ENCODE measurements around the gene TOP1.

Gene TOP1

GRCh38 chr20:41028359-41029149, at the start of gene TOP1:
Gene TOP1 (plus strand): TSS chr20:41028822. CDS start chr20:41029068, 246 bp downstream.
- TF ChIP-seq CTCF (IDR thresholded peaks at IDR 0.05; ENCODE audit: borderline replicate concordance, insufficient read depth, low read depth, low read length) = no peak
- peak within 1 kb of the TSS; percentile 78 for H3K4me3 ChIP-seq (ENCODE audit: low read depth, low read length)

GRCh38 chr20:40979247-40979646, 49.4 kb upstream of the TOP1 start:
- no peak for TF ChIP-seq CTCF (IDR thresholded peaks at IDR 0.05; ENCODE audit: borderline replicate concordance, insufficient read depth, low read depth, low read length)
- H3K4me3 ChIP-seq (ENCODE audit: low read depth, low read length) = no peak overlapping the region

- no peak for TF ChIP-seq CTCF (IDR thresholded peaks at IDR 0.05; ENCODE audit: borderline replicate concordance, insufficient read depth, low read depth, low read length)
- H3K4me3 ChIP-seq (ENCODE audit: low read depth, low read length) = no peak overlapping the region
Observed at GRCh38 chr20:40980106-40980827, 48.4 kb upstream of the TOP1 start.

GRCh38 chr20:40980828-40981310, 47.8 kb upstream of the TOP1 start:
- TF ChIP-seq CTCF (IDR thresholded peaks at IDR 0.05; ENCODE audit: borderline replicate concordance, insufficient read depth, low read depth, low read length) = no peak
- H3K4me3 ChIP-seq (ENCODE audit: low read depth, low read length) = no peak overlapping the region

GRCh38 chr20:40982415-40983145, 46.0 kb upstream of the TOP1 start:
- no peak for TF ChIP-seq CTCF (IDR thresholded peaks at IDR 0.05; ENCODE audit: borderline replicate concordance, insufficient read depth, low read depth, low read length)
- no peak overlapping the region for H3K4me3 ChIP-seq (ENCODE audit: low read depth, low read length)

GRCh38 chr20:40983898-40984297, 44.7 kb upstream of the TOP1 start:
- TF ChIP-seq CTCF (IDR thresholded peaks at IDR 0.05; ENCODE audit: borderline replicate concordance, insufficient read depth, low read depth, low read length) = no peak

More at GRCh38 chr20:40983898-40984297, 44.7 kb upstream of the TOP1 start:
- no peak overlapping the region for H3K4me3 ChIP-seq (ENCODE audit: low read depth, low read length)

Data from GM12875 (cell line).